Fibroblast of peridontal ligament (primary cell): ENCODE results near the gene CEP295NL.
"Not testable (repeated sequence)": the region's sequence is repeated elsewhere in the genome, so short reads cannot be mapped to it uniquely, and the experiment has no call there.

Experiments used
- DNase-seq: peaks from one replicate; pipeline ENCODE4 v3.0.0-alpha.2; 2010; ENCODE audit errors: extremely low read depth

The CEP295NL gene

DNA sequence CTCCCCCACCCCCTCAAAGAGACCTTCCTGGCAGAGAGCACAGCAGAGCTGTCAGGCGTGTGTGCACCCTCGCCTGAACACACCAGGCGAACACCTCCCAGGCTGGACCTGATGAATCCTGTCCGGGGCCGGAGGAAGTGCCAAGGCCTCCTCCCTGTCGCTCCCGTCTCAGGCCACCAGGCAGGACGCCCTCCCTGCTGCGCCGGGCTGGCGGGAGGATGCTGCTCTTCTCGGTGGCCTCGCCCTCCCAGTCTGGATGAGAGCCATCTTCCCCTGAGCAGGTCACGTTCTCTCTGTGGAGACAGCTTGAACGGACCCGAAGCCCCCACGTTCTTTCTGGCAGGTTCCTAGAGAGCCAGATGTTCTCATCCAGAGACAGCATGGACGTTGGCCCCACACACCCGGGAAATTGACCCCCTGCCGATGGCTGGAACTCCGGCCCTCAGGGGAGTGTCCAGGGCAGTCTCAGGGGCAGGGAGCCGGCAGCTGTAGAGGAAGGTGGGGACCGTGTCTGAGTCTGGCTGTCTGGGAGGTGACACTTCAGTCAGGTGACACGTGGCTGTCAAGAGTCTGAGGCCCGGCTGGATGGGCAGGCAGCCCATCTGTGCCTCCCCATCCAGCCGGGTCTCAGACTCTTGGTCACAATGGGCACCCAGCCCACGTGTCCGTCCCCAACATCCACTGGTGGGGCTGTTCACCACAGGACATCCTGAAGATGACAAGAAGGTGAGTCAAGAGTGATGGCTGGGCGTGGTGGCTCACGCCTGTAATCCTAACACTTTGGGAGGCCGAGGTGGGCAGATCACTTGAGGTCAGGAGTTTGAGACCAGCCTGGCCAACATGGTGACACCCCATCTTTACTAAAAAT lies 27.1 kb upstream of the CEP295NL start:
- no peak for DNase-seq

DNA sequence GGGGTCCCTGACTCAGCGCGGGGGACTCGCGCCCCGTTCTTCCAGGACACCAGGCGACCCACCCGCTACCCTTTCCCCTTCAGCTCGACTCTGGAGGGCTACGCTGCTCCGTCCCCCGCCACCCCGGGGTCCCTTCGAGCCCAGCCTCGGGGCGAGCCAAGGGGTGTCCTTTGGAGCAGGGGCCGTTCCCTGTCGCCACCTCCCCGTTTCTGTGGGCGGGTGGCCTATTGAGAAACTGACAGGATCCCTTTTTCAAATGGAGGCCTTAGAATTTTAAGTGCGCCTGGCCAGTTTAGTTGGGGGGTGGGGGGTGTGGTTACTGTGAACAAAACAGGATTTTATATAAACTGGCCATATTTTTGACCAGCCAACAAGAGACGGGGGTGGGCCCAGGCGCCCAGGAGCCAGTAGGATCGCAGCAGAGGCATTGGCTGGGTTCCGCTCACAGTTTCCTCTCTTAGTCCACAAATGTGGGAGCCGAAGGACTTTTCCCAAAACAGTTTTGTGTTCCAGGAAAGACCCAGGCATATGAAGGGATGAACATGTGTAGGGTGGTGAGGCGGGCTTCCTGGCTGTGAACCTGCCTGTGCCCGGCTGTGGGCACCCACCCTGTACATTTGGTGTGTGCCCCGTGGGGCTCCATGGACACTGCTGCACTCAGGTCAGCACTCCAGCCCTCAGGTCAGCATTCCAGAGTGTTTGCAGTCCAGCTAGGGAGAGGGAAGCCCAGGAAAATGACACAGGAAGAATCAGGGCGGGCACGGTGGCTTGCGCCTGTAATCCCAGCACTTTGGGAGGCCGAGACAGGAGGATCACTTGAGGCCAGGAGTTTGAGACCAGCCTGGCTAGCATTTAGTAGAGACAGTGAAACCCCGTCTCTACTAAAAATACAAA lies 22.9 kb upstream of the CEP295NL start:
- peak; percentile 89 for DNase-seq

DNA sequence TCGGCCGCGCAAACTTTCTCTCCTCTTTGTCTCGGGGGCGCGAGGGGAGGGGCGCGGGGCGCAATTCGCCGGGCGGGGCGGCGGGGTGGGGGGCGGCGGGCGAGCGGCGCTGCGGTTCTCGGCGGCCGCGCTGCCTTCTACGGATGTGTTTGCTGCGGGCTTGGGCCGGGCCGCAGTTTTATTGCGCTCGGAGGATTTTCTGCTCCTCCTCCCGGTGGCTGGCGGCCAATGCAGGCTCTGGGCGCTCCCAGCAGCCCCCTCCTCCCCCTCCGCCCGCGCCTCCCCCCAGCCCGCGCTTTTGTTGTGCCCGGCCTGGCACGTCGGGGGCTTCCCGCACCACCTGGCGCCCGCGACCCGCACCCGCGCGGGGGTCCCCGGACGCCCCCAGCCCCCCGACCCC lies 22.2 kb upstream of the CEP295NL start, which contains the start of gene TIMP2:
Gene TIMP2 (minus strand): TSS at position 154 of the 400 bp plus-strand sequence. CDS start 299 bp downstream, outside the sequence.
- DNase-seq = peak; percentile 85

DNA sequence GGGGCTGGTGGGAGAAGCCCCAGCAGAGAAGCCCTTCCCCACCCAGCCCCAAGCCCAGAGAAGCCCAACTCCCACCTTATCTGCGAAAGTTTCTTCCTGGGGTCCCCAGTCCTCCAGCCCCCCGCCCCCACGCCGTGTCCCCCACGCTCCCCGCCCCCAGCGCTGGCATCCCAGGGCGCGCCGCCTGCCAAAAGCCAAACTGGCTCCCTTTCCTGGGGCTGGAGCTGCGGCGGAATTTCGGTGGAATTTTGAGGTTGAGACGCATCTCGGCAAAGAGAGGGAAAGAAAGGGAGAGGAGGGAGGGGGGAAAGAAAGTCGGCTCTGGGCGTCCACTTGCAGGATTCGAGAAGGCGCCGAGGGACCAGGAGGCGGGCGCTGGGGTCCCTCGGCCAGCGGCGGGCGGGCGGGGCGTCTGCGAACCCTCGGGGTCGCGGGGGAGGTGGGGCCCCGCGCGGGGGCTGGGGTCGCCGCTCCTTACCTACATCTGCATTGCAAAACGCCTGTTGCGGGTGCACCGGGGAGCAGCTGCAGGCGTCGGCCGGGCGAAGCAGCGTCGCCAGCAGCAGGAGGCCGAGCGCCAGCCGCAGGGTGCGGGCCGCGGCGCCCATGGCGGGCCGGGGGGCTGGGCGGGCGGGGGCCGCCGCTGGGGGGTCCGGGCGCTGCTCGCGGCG lies 21.6 kb upstream of the CEP295NL start:
- peak; percentile 53 for DNase-seq

DNA sequence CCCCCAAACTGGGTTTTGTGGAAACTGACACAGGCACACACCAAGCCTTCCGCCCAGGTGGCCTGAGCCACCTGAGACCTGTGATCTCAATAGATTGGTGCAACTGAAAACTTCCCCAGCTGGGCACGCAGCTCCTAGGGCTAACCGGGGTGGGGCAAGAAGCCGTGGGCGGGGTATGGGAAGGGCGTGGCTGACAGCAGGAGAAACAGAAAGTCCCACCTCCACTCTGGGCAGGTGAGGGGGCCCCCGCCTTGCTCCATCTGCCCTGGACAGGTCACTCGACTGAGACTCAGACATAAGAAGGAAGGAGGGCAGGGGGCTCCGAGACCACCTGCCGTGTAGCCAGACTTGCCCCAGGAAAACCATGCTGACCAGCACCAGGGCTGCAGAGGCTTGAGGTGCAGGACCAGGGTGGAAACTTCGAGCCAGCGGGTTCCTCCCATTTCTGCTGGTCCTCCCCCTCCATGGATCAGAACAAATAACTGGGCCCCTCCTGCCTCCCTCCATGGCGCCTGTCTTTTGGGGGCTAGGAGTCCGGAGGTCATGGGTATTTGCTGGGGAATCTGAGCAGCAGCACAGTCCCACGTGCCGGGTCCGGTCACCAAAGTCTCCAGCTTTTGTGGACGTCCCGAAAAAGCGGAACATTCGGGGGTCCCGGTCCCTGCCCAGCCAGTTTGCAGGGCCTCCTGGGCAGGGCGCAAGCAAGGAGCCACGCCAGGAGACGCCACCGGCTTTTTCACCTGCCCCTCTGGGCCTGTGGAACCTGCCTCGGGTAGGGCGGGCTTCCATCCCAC lies 20.9 kb upstream of the CEP295NL start:
- no peak for DNase-seq

DNA sequence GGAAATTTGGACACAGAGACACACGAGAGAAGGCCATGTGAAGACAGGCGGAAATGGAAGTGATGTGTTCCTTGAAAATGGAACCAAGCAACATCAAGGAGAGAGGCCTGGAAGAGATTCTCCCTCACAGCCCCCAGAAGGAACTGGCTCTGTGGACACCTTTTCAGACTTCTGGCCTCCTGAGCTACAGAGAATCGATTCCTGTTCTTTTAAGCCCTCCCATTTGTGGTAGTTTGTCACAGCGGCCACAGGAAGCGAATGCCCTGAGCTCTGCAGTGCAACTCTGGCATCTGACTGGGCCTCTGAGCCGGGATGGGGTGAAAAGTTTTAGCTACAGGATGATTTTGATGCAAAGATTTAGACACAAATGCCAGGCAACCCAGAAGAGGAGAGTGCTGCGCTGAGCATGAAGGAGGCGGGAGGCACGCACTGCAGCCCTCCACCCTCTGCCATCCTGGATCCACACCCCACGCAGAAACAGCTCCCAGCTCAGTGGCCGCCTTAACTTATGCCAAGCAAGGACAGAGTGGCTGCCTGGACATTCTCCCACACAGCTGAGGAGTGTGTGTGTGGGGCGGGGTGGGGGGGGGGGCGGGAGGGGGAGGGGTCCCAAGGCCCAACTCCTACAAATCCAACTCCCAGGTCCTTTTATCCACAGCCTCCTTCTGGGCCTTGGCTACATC lies 20.0 kb upstream of the CEP295NL start:
- no peak for DNase-seq

DNA sequence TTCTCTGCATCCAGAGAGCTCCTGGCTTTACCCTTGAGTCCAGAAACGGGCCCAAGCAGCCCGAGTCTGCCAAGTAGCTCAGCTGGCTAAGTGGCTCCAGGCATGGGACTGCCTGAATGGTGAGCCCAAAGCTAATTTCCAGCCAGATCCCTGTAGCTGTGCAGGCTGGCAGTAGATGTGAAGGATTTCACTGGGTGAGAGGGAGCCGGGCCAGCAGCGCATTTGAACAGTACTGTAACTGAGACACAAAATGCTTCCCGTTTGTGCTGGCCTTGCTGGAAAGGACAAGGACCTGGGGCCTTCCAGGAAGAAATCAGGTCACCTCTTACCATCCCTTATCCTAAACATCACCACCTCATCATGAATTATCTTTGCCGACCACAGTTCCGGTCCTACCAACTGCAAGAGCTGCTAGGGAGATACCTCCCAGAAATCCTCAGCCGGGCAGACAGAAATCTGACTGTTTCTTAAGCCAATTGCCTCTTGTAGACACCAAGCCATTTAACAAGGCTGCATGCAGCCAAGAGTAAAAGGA lies 18.5 kb upstream of the CEP295NL start:
- DNase-seq = peak; percentile 50

DNA sequence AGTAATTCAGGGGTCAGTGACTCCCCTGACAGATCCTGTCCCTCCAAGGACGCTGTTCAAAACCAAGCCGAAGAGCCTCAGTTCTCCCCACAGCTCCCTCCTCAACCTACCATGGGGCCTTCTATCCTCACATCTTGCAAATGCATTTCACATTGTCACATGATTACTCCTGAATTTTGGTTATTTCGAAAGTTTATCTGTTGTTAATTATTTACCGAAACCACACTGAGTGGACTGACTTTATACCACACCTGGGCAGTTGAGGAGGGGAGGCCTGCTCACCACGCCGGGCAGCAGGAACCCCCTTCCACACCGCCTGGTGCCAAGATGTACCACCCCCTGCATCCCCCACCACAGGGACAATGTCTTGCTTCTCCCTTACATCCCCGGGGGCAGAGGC lies 17.5 kb upstream of the CEP295NL start:
- DNase-seq = no peak

DNA sequence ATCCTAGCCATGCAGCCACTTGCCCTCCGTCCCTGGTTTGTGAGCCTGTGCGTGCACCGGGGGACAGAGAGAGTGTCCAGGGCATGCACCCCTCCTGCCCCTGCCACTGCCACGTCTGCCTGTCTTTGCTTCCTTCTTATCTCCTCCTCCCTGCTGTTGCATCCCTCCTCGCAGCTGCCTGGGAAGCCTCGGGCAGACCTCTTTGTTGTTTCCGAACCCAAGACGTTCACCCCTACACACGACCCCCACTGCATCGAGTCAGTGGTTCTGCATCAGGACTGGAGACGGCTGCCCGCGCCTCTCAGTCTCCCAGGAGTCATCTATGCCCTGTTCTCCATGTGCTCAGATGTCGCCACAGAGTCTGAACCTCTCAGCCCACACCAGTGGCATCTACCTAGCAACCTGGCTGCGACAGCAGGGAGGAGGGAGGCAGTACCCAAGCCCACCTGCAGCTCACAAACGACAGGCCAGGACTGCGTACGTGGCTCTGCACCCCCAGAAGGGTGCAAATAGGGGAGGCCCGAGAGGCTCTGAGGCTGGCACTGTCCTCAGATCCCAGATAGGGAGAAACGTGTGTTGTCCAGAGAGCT lies 17.0 kb upstream of the CEP295NL start:
- DNase-seq = no peak

DNA sequence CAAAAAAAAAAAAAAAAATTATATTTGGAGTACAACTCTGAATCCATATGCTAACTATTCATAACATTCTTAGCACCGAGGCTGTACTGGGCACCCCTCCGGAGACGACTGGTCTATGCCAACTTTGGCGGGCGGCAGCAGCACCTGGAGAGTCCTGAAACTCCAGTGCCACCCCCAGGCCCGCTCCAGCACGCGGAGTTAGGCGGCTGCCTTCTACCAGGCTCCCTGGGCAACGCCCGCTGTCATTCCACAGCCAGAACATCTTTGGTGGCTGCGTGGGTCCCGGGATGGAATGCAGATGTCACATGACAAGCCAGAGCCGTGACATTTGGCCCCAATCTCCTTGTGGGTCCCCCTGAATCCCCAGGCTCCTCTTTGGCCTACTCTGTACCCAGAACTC lies 16.0 kb upstream of the CEP295NL start:
- no peak for DNase-seq

DNA sequence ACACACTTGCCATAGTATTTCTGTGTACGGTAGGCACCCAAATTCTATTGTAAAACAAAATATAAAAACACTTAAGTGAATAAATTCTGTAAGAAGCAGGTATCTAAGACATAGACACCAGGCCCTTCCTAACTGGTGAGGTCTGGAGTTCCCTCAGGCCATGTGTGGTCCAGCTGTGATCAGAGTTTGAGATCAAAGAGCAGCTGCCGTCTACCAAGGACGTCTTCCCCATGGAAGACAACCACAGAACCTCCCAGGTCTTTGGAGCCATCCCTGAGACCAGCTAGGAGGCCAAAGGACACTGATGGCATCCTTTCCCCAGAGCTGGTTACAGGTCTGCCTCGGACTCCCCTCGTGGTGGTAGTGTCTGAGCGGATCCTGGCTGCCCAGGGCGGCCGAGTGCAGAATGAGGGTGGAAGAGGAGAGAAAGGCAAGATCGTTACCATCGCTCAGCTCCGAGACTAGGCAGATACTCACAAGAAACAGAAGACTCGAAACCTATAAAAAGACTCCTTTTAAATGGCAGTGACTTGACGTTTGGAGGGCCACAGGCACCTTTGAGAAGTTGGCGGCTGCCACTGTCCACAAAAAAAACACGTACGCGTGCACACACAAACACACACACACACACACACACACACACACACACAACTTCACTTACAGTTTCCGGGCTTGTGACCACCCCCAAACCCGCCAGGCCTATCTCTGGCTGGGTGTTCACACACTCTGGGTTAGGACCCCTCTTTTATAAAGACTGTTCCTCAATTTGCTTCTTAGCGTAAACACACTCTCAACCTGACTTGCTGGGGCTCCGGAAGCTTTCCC lies 14.7 kb upstream of the CEP295NL start:
- DNase-seq = no peak

DNA sequence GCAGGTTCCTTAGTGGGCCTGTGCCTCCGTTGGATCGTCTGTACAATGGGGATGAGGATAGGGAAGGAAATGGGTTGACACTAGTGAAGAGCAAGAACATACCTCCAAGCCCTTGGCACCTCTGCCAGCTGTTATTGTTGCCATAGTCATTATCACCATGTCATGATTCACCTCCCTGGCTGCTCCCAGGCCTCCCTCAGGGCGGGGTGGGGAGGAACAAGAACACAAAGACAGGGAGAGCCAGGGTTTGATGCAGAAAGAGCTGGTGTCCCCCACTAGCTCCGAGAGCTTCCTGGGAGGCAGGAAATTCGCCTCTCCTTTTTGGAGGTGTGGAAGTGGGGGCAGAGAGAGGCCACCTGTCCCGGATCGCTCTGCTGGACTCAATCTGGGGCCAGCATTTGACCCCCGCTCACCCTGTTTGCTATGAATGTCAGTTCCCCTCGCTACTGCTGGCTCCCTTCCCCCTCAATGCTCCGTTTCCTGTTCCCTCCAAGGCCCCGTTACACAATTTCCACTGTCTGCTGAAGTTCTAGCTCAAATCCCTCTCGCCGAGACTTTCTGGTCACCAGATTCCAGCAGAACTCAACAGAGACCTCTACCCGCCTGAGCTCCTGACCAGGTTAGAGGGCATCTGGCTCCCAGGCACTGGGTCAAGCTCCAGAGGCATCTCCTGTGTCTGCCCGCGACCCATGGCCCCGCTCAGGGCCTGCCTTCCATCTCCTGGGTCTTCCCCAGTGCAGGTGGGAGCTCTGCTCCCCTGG lies 13.1 kb upstream of the CEP295NL start:
- DNase-seq = no peak

DNA sequence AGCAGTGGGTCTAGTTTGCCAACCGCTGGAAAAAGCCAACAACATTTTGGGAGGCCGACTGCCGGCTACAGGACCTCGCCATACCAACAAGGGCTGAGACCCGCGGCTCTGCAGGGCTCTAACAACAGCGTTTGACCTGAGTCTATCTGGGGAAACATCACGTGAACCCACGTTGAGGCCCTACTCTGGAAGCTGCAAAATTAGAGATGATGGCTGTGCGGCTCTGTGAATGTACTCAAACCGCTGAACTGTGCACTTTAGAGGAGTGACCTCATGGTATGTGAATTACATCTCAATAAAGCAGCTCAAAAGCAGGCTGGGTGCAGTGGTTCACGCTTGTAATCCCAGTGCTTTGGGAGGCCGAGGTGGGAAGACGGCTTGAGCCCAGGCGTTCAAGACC lies 10.1 kb upstream of the CEP295NL start:
- no peak for DNase-seq

DNA sequence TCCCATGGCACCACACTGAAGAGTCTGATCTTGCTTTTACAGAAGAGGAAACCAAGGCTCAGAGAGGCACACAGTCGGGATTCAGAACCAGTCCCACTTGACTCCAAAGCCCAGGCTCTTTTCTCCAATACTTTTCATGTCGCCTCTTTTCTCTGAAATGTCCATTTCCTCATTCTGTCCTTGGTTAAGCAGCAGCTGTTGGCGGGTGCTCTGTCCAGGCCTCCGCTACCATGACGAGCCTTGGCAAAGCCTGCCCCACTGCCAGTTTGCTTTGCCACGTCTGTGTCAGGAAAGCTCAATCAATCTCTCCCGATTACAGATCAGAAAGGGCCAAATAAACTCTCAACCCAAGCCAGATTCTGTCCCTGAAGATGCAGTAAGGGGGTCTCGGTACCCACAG lies 9.1 kb upstream of the CEP295NL start:
- no peak for DNase-seq

DNA sequence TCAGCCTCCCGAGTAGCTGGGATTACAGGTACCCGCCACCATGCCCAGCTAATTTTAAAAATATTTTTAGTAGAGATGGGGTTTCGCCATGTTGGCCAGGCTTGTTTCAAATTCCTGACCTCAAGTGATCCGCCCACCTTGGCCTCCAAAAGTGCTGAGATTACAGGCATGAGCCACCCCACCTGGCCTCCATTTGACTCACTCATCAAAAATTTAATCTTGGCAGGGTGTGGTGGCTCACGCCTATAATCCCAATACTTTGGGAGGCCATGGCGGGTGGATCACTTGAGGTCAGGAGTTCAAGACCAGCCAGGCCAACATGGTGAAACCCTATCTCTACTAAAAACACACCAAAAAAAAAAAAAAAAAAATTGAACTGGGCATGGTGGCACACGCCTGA lies 8.5 kb upstream of the CEP295NL start:
- not testable (repeated sequence) for DNase-seq

DNA sequence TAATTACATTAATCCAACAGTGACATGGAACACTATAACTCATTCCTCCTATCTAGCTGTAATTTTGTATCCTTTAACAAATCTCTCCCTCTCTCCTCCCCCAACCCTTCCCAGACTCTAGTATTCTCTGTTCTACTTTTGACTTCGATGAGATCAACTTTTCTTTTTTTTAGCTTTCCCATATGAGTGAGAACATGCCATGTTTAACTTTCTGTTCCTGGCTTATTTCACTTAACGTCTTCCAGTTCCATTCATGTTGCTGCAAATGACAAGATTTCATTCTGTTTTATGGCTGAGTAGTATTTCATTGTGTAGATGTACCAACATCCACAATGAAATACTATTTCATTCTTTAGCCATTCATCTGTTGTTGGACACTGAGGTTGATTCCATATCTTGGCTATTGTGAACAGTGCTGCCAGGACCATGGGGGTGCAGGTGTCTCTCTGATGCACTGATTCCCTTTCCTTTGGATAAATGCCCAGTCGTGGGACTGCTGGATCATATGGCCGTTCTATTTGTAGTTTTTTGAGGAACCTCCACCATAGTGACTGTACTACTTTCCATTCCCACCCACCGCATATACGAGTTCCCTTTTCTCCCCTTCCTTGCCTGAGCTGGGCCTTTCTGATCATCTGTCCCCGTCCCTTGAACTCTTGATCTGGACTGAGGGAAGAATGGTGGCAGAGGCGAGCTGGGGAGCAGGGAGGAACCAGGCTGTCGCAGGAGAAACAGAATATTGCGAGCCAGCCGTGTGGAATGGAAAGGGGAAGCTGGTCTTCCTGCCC lies 7.7 kb upstream of the CEP295NL start:
- DNase-seq = no peak

DNA sequence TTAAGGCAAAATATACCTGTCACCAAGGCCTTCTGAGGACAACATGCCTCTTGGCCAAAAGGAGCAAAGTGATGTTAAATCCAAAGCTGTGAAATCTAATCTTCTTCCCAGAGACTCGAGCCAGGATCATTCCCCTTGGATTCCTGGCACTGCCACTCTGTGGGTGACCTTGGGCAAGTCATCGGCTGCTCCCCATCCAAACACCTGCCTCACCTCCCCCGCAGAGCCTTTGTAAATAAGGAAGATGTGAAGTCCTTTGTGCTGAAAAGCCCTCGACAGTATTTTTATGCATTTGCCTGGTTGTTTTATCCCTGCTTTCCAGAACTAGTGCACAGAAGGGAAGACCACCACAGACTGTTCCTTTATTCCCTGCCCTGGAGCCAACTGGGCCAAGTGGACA lies 5.4 kb upstream of the CEP295NL start:
- no peak for DNase-seq

DNA sequence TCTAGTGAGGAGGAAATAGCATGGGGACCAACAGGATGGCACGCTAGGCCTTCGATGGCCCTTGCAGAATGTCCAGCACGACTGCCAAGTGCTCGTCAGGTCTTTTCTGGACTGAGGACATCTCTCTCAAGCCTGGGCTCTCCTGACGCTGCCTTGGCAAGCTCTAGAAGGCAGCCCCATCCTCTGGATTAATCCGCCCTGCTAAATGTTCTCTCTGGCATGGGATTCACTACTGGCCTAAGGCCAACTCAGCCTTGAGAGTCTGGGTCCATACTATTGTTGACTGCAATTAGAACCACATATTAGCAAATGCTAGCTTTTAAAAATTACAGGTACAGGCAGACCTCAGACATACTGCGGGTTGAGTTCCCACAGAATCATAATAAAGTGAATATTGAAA lies 2.5 kb upstream of the CEP295NL start:
- no peak for DNase-seq
